ENCODE data around the gene WSCD2. TPM values are rescaled to one million over a fixed set of nuclear protein-coding genes. Genes with fewer than 3 reads are reported as not detected.

Gene WSCD2
- total RNA-seq, 6 experiments from 2014 or later = not detected

DNA sequence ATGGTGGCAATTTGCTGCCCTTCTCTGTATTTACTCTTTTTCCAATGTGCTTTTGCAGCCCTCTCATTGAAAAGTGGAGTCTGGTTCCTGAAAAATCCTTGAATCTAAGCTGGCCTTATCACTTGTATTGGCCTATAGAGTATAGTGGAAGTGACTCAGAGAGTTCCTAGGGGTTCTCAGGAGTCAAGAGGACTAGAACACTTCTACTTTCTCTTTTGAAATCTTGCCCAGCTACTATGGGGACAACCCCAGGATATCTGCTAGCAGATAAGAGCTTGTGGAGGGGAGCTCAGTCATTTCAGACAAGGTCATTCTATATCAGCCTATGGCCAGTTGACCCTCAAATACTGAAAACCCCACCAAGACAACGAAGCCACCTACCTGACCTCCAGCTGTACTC lies 26.7 kb upstream of the WSCD2 start:
- H3K27me3 Mint-ChIP-seq (ENCODE audit: insufficient read depth) = no peaks in the 10 kb centered on the region
- no peak overlapping the region for H3K27ac Mint-ChIP-seq
- peaks cover 47% of the 10 kb centered on the region for H3K9me3 Mint-ChIP-seq
- no peak overlapping the region for H3K4me3 Mint-ChIP-seq
- DNase-seq = no peak
- TF ChIP-seq, protein P1, sequence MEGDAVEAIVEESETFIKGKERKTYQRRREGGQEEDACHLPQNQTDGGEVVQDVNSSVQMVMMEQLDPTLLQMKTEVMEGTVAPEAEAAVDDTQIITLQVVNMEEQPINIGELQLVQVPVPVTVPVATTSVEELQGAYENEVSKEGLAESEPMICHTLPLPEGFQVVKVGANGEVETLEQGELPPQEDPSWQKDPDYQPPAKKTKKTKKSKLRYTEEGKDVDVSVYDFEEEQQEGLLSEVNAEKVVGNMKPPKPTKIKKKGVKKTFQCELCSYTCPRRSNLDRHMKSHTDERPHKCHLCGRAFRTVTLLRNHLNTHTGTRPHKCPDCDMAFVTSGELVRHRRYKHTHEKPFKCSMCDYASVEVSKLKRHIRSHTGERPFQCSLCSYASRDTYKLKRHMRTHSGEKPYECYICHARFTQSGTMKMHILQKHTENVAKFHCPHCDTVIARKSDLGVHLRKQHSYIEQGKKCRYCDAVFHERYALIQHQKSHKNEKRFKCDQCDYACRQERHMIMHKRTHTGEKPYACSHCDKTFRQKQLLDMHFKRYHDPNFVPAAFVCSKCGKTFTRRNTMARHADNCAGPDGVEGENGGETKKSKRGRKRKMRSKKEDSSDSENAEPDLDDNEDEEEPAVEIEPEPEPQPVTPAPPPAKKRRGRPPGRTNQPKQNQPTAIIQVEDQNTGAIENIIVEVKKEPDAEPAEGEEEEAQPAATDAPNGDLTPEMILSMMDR (IDR thresholded peaks at IDR 0.05) = no peak
- no peaks in the 10 kb centered on the region for H3K4me1 Mint-ChIP-seq (ENCODE audit: low read depth)
- no peaks in the 10 kb centered on the region for H3K36me3 Mint-ChIP-seq (ENCODE audit: low read depth)

- H3K27me3 Mint-ChIP-seq (ENCODE audit: insufficient read depth) = no peaks in the 10 kb centered on the region
- TF ChIP-seq, protein P1 (IDR thresholded peaks at IDR 0.05) = no peak
- H3K4me1 Mint-ChIP-seq (ENCODE audit: low read depth) = no peaks in the 10 kb centered on the region
- no peak overlapping the region for H3K4me3 Mint-ChIP-seq
- no peaks in the 10 kb centered on the region for H3K36me3 Mint-ChIP-seq (ENCODE audit: low read depth)
- no peak for DNase-seq
- peaks cover 47% of the 10 kb centered on the region for H3K9me3 Mint-ChIP-seq
- no peak overlapping the region for H3K27ac Mint-ChIP-seq
Observed at GRCh38 chr12:108103087-108103486, 26.0 kb upstream of the WSCD2 start.

DNA sequence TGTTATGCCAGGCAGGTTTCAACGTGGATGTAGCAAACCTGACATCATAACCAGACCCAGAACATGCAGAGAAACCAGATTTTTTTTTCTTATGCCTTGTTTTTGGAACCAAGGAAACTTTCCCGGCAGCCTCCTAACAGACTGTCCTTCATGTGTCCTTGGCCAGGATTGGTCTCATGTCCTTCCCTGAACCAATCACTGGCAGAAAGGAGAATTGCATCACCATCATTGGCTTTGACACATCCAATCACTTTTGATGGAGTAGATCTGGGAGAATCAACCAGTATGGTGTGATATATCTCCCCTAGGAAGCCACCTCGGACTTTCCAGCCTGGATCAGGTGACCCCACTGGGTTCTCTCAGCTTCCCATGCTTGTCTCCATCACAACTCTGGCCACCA lies 25.6 kb upstream of the WSCD2 start:
- TF ChIP-seq, protein P1 (IDR thresholded peaks at IDR 0.05) = no peak
- H3K27me3 Mint-ChIP-seq (ENCODE audit: insufficient read depth) = no peaks in the 10 kb centered on the region
- no peak for DNase-seq
- H3K9me3 Mint-ChIP-seq = peaks cover 43% of the 10 kb centered on the region
- no peak overlapping the region for H3K4me3 Mint-ChIP-seq
- H3K36me3 Mint-ChIP-seq (ENCODE audit: low read depth) = no peaks in the 10 kb centered on the region
- H3K27ac Mint-ChIP-seq = no peak overlapping the region
- H3K4me1 Mint-ChIP-seq (ENCODE audit: low read depth) = no peaks in the 10 kb centered on the region

DNA sequence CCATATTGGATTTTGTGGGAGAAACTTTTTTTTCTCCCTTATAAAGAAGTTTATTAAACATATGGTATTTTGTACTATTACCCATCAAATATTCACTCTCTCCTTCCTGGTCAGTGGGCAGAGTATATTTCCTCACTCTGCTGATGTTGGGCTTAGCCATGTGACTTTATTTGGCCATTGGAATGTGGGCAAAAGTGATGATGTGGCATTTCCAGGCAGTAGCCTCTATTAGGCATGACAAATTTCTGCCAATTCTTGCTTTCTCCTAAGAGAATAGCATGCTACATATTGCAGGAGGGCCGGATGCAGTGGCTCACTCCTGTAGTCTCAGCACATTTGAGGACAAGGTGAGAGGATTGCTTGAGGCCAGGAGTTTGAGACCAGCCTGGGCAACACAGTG lies 24.4 kb upstream of the WSCD2 start:
- peaks cover 46% of the 10 kb centered on the region for H3K9me3 Mint-ChIP-seq
- no peaks in the 10 kb centered on the region for H3K4me1 Mint-ChIP-seq (ENCODE audit: low read depth)
- H3K36me3 Mint-ChIP-seq (ENCODE audit: low read depth) = no peaks in the 10 kb centered on the region
- no peak overlapping the region for H3K4me3 Mint-ChIP-seq
- no peak overlapping the region for H3K27ac Mint-ChIP-seq
- TF ChIP-seq, protein P1 (IDR thresholded peaks at IDR 0.05) = no peak
- no peak for DNase-seq
- no peaks in the 10 kb centered on the region for H3K27me3 Mint-ChIP-seq (ENCODE audit: insufficient read depth)

DNA sequence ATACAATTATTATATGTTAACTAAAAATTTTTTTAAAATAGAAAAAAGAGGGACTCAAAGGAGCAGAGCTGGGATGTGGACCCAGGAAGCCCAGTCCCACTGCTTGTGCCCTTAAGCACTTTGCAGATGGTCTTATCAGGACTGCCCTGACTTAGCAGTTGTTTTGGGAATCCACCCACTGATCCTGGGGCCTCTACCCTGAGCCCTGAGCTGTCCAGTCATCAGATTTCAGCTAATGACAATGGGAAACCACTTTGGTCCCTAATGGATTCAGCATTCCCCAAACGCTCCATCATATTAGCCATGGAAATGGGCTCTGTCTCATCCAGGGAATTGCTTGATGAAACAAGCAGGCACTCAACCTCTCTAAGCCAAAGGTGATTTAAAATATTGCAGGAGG lies 22.5 kb upstream of the WSCD2 start:
- H3K4me3 Mint-ChIP-seq = no peak overlapping the region
- peaks cover 49% of the 10 kb centered on the region for H3K9me3 Mint-ChIP-seq
- TF ChIP-seq, protein P1 (IDR thresholded peaks at IDR 0.05) = no peak
- H3K36me3 Mint-ChIP-seq (ENCODE audit: low read depth) = peaks cover 6% of the 10 kb centered on the region; the same call in 1 of the 2 replicates
- no peak overlapping the region for H3K27ac Mint-ChIP-seq
- DNase-seq = no peak
- H3K27me3 Mint-ChIP-seq (ENCODE audit: insufficient read depth) = no peaks in the 10 kb centered on the region
- no peaks in the 10 kb centered on the region for H3K4me1 Mint-ChIP-seq (ENCODE audit: low read depth)

- Mint-ChIP-seq H3K9me3 (peaks cover 55% of the 10 kb centered on the region), H3K4me3 (no peak overlapping the region), H3K36me3 (ENCODE audit: low read depth) (peaks cover 6% of the 10 kb centered on the region; the same call in 1 of the 2 replicates), H3K27ac (no peak overlapping the region), H3K4me1 (ENCODE audit: low read depth) (no peaks in the 10 kb centered on the region), H3K27me3 (ENCODE audit: insufficient read depth) (no peaks in the 10 kb centered on the region)
- DNase-seq = no peak
- TF ChIP-seq, protein P1 (IDR thresholded peaks at IDR 0.05) = no peak
Observed at GRCh38 chr12:108107293-108107692, 21.8 kb upstream of the WSCD2 start.
